DND-41 (cell line): ENCODE data around the gene STYXL2.

Experiments
- ATAC-seq: fragments of 200-7000 bp; cut with Tn5 transposase; 3 replicates; pipeline ENCODE4 v1.9.1; 2021; ENCODE audit warnings: low read depth; ENCODE audit not compliant: insufficient read depth
- DNase-seq: peaks from one replicate; pipeline ENCODE4 v3.0.0-alpha.2; 2020
- H2AFZ ChIP-seq: 2 replicates; pipeline ENCODE4 v1.6.0; 2012; ENCODE audit warnings: low read depth, low read length
- H3K27ac ChIP-seq: 2 replicates; pipeline ENCODE4 v1.5.1; 2012; ENCODE audit warnings: low read length, inconsistent platforms
- H3K27me3 ChIP-seq: fragments of 200-600 bp; sonication (generic); 2 replicates; pipeline ENCODE4 v1.6.0; 2012; ENCODE audit warnings: low read length, mild to moderate bottlenecking, inconsistent platforms; ENCODE audit not compliant: insufficient read depth, poor library complexity
- H3K36me3 ChIP-seq: 2 replicates; pipeline ENCODE4 v1.5.1; 2012; ENCODE audit warnings: low read length, inconsistent platforms; ENCODE audit not compliant: insufficient read depth
- H3K4me1 ChIP-seq: 2 replicates; pipeline ENCODE4 v1.5.1; 2012; ENCODE audit warnings: mild to moderate bottlenecking, low read length; ENCODE audit not compliant: insufficient read depth
- H3K4me2 ChIP-seq: 2 replicates; pipeline ENCODE4 v1.6.0; 2012; ENCODE audit warnings: mild to moderate bottlenecking, moderate library complexity, low read length, inconsistent platforms; ENCODE audit not compliant: insufficient read depth
- H3K4me3 ChIP-seq, 2 experiments: fragments of 200-600 bp in 1 of 2; shearing (Covaris generic) in 1 of 2; 2 replicates each; pipeline ENCODE4 v1.5.1; 2012 to 2016; ENCODE audit warnings: inconsistent platforms in 2 of 2, low read length in 2 of 2, mild to moderate bottlenecking in 2 of 2, low read depth in 1 of 2, moderate library complexity in 1 of 2
- H3K79me2 ChIP-seq: 2 replicates; pipeline ENCODE4 v1.6.0; 2012; ENCODE audit warnings: low read length, inconsistent platforms; ENCODE audit not compliant: insufficient read depth
- H3K9ac ChIP-seq: 2 replicates; pipeline ENCODE4 v1.6.0; 2012; ENCODE audit warnings: low read depth, mild to moderate bottlenecking, inconsistent platforms, low read length, moderate library complexity
- H3K9me3 ChIP-seq: 2 replicates; pipeline ENCODE4 v1.5.1; 2012; ENCODE audit warnings: low read length, moderate library complexity, mild to moderate bottlenecking, inconsistent platforms; ENCODE audit not compliant: insufficient read depth, severe bottlenecking
- H4K20me1 ChIP-seq: 2 replicates; pipeline ENCODE4 v1.6.0; 2012; ENCODE audit warnings: low read length; ENCODE audit not compliant: insufficient read depth
- CTCF ChIP-seq: IDR thresholded peaks from 2 replicates; pipeline ENCODE4 v1.5.1; 2012; ENCODE audit warnings: borderline replicate concordance, low read length, moderate library complexity, mild to moderate bottlenecking; ENCODE audit not compliant: poor library complexity, severe bottlenecking; ENCODE audit errors: extremely low read depth
- EZH2 ChIP-seq: IDR thresholded peaks from 3 replicates; pipeline ENCODE4 v1.6.1; 2012; ENCODE audit warnings: borderline replicate concordance, low read depth, mild to moderate bottlenecking, moderate library complexity, low read length, inconsistent platforms; ENCODE audit not compliant: severe bottlenecking

Gene STYXL2

GRCh38 chr1:167116174-167116573 lies 22.3 kb downstream of the STYXL2 start:
- H3K4me3 ChIP-seq: no peak overlapping the region
- ATAC-seq: no peak
- peaks cover 11% of the 10 kb centered on the region for H3K4me1 ChIP-seq
- H3K9me3 ChIP-seq: no peaks in the 10 kb centered on the region
- no peak overlapping the region for H2AFZ ChIP-seq
- H3K79me2 ChIP-seq: no peaks in the 10 kb centered on the region
- no peak overlapping the region for H3K4me2 ChIP-seq
- TF ChIP-seq CTCF: no peak
- TF ChIP-seq EZH2: no peak
- no peaks in the 10 kb centered on the region for H4K20me1 ChIP-seq
- no peak overlapping the region for H3K27ac ChIP-seq
- DNase-seq: no peak
- no peaks in the 10 kb centered on the region for H3K36me3 ChIP-seq
- H3K27me3 ChIP-seq: no peaks in the 10 kb centered on the region
- H3K9ac ChIP-seq: no peak overlapping the region

DNA sequence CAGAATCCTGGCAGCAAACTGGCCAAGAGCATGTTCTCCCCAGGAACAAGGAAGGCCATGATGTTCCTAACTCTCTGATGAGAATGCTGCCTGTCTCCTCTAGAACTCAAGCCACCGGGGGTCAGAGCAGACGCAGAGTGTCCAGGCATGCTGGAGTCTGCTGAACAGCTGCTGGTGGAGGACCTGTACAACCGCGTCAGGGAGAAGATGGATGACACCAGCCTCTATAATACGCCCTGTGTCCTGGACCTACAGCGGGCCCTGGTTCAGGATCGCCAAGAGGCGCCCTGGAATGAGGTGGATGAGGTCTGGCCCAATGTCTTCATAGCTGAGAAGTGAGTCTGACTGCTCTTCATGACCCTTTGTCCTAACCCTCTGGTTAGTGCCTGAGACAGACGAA lies 23.4 kb downstream of the STYXL2 start:
- ATAC-seq: no peak
- Histone ChIP-seq H4K20me1 (no peaks in the 10 kb centered on the region), H3K4me2 (no peak overlapping the region), H3K27ac (no peak overlapping the region), H3K79me2 (no peaks in the 10 kb centered on the region), H3K9ac (no peak overlapping the region), H3K27me3 (no peaks in the 10 kb centered on the region), H3K4me1 (peaks cover 2% of the 10 kb centered on the region; the same call in 1 of the 2 replicates), H3K9me3 (no peaks in the 10 kb centered on the region), H2AFZ (no peak overlapping the region), H3K36me3 (no peaks in the 10 kb centered on the region), H3K4me3 (no peak overlapping the region)
- TF ChIP-seq CTCF: no peak
- no peak for TF ChIP-seq EZH2
- no peak for DNase-seq

GRCh38 chr1:167118188-167118587 lies 24.3 kb downstream of the STYXL2 start:
- Histone ChIP-seq H3K9ac (no peak overlapping the region), H3K4me1 (no peaks in the 10 kb centered on the region), H3K9me3 (no peaks in the 10 kb centered on the region), H3K27ac (no peak overlapping the region), H4K20me1 (no peaks in the 10 kb centered on the region), H3K4me2 (no peak overlapping the region), H3K79me2 (no peaks in the 10 kb centered on the region), H3K36me3 (no peaks in the 10 kb centered on the region), H2AFZ (no peak overlapping the region), H3K27me3 (no peaks in the 10 kb centered on the region), H3K4me3 (no peak overlapping the region)
- TF ChIP-seq EZH2: no peak
- TF ChIP-seq CTCF: no peak
- DNase-seq (no peak), ATAC-seq (no peak)

DNA sequence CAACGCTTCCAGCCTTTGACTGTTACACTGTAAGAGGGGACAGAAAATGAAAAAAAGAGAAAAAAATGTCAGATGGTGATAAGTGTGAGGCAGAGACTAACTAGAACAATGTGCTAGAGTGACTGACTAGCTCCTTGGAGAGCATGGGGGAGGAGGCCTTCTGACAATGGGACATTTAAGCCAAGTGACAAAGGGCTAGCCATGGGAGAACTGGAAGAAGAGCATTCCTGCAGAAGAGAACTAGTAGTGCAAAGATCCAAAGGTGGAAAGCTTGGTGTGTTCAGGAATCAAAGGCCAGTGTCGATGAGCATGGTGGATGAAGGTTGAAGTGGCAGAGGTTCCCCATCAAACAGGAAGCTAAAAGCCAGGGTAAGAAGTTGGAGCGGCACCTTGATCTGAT lies 25.8 kb downstream of the STYXL2 start:
- Histone ChIP-seq H3K4me1 (no peaks in the 10 kb centered on the region), H3K4me2 (no peak overlapping the region), H2AFZ (no peak overlapping the region), H4K20me1 (no peaks in the 10 kb centered on the region), H3K79me2 (no peaks in the 10 kb centered on the region), H3K27ac (no peak overlapping the region), H3K27me3 (no peaks in the 10 kb centered on the region), H3K4me3 (no peak overlapping the region), H3K36me3 (no peaks in the 10 kb centered on the region), H3K9me3 (no peaks in the 10 kb centered on the region), H3K9ac (no peak overlapping the region)
- no peak for TF ChIP-seq CTCF
- no peak for TF ChIP-seq EZH2
- ATAC-seq (no peak), DNase-seq (no peak)
